GM13977 (cell line): ENCODE measurements around the gene CMSS1.

Experiments used
- DNase-seq: peaks from one replicate; pipeline ENCODE4 v3.0.0; 2012; ENCODE audit warnings: low spot score
- in situ Hi-C: fragments of 300-500 bp; cut with MboI; formaldehyde crosslinking; loops from one replicate; pipeline ENCODE4 v1.12.0; 2022; ENCODE audit warnings: low sequenced_read_pairs, low pct_unique_long_range_greater_than_20kb, mixed read lengths, inconsistent platforms; ENCODE audit not compliant: unreplicated experiment
- TF ChIP-seq, protein P1 (sequence below): IDR thresholded peaks from 2 replicates; pipeline ENCODE4 v1.5.1; 2012; ENCODE audit warnings: mild to moderate bottlenecking, control low read depth; ENCODE audit not compliant: insufficient read depth; ENCODE audit errors: extremely low read depth, missing control alignments

CMSS1 gene

DNA sequence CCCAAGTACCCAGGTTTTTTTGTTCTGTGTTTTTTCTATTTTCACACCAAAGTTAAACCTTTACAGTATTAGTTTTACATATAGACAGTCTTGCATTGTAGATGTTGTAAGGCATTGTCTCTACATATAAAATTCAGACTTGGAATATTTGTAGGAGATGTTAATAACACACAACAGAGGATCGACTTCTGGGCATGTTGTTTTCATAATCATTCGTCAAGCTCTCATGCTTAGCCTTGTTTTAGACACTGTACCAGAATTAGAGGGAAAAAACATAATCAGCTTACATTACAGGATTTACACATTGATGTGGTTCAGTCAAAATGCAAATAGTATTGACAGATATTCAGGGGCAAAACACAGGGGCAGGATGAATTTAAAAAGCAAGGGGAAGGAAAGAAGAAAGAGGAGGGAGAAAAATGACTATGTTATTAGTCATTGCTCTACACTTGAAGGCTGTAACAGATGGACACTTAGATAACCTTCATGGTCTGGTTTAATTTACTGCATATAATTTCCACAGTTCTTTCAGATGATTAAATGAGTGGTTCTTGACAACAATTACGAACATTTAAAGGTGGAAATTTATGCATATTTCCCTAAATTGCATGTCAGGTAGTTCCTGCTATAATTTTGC lies 7.5 kb downstream of the CMSS1 start:
- no peak for DNase-seq
- in situ Hi-C loops, result loop anchor here (25.0 kb wide), 1 partner anchor 762 kb away; no protein-coding TSS in a partner anchor
- TF ChIP-seq, protein P1, sequence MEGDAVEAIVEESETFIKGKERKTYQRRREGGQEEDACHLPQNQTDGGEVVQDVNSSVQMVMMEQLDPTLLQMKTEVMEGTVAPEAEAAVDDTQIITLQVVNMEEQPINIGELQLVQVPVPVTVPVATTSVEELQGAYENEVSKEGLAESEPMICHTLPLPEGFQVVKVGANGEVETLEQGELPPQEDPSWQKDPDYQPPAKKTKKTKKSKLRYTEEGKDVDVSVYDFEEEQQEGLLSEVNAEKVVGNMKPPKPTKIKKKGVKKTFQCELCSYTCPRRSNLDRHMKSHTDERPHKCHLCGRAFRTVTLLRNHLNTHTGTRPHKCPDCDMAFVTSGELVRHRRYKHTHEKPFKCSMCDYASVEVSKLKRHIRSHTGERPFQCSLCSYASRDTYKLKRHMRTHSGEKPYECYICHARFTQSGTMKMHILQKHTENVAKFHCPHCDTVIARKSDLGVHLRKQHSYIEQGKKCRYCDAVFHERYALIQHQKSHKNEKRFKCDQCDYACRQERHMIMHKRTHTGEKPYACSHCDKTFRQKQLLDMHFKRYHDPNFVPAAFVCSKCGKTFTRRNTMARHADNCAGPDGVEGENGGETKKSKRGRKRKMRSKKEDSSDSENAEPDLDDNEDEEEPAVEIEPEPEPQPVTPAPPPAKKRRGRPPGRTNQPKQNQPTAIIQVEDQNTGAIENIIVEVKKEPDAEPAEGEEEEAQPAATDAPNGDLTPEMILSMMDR, result no peak

DNA sequence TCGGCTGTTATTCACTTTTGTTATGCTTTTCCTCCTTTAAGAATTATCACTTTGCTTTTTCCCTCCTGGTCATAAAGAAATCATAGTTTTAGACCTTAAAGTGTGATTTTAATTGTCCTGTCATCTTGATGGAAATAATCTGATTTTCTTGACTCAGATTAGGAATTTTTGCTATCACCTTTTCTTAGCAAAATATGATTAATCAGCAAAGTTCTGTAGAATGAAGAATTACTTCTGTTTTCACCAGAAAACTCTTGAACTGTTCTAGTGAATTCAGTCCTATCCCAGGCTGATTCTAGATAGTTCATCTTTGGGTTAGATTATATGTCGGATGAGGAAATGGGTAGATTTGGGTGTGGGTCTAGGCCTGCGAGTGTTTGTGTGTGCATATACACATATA lies 12.2 kb downstream of the CMSS1 start:
- no peak for DNase-seq
- in situ Hi-C loops, result loop anchor here (25.0 kb wide), 1 partner anchor 757 kb away; no protein-coding TSS in a partner anchor
- TF ChIP-seq, protein P1, result no peak

DNA sequence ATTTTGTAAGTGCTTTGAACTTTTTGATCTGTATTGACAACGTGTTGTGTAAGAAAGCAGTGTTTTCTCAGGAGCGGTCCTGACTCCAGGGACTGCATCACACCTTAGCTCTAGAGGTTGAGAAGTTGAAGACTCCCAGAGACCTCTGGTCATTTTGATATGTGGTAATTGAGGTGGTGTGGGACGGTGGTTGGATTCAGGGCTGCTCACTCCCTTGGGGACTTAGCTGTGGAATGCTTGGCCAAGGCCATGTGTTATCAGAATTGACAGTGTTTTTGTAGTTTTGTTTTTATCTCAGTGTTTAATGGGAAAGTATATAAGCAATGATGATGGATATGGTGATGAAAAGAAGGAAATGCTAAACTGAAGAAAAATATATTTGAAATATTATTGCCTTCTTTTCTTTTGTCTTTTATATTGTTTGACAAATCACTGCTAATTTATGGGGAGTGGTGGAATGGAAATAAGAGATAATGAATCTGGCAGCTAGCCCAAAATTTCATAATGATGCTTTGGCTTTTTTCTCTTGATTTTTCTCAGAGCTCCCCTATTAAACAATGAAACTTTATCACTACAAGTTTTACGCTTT lies 16.0 kb downstream of the CMSS1 start:
- in situ Hi-C loops, result loop anchor here (25.0 kb wide), 1 partner anchor 754 kb away; no protein-coding TSS in a partner anchor
- TF ChIP-seq, protein P1, result no peak
- DNase-seq, result no peak

DNA sequence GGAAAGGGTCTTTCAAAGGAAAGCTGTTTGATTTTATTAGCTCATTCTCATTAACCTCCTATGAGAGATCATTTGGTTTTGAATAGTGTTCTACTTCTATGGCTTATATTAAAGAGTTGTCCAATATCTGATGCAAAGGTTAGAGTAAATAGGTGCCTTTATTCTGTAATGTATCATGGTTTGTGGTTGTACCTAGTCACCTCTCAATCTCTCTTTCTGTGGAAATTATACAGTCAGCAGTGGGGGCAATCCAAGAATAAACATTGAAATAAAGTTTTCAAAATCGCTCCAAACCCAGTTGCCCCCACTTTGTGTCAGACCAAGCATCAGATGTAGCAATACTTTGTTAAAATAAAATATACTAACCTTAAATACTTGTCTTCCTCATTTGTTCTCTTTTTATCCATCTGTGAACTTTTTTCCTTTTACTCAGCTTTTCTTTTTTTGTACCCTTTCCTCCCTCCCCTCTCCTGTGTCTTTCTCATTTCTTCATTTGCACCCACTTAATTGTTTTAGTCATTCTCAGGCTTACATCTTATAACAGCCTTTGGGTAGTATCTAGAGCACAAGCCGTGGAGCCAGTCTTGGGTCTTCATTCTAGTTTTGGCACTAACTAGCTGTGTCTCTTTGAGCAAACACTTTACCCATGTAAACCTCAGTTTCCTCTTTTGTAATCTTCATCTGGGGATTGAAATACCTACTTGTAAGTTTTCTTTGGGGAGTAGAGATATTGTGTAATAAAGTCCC lies 16.7 kb downstream of the CMSS1 start:
- TF ChIP-seq, protein P1, result no peak

DNA sequence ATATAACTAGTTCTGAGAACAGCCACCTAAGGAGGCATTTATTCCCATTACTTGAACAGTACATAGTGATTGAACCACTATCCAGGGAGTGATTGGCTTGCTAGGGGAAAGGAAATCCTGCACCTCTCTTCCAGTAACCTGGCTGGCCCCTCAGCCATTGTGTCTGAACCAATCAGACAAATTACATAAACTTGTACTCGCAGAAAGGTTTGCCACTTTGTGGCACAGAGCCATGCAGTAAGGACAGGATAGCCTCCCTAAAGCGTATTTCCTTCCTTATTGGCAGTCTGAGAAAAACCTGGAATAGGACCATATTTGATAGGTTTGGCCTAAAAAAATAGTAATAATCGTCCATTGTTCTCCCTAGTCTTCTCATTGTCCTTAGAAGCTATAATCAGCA lies 19.0 kb downstream of the CMSS1 start:
- in situ Hi-C loops, result loop anchor here (5.0 to 25.0 kb wide), 2 partner anchors 416 to 751 kb away; no protein-coding TSS in a partner anchor
- TF ChIP-seq, protein P1, result no peak
- DNase-seq, result no peak

More for the DNA sequence above, 16.7 kb downstream of the CMSS1 start:
- in situ Hi-C loops, result loop anchor here (25.0 kb wide), 1 partner anchor 753 kb away; no protein-coding TSS in a partner anchor
- no peak for DNase-seq

DNA sequence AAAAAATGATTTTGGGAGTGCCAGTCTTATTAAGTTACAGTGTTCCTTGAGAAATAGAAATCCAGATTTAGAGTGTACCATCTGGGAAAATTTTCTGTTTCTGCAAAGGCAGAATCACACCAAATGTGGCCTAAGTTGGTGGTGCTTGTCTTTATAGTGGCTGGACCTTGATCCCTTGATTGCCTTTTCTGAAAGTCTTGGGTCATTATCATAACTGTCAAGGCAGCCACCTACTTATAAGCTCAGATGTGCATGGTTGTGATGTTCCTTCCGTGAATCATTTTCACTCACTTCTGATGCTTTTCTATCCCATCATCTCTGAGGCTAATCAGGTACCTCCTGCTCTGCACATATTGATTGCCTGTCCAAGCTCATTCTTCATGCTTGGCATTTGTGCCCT lies 20.1 kb downstream of the CMSS1 start:
- TF ChIP-seq, protein P1, result no peak
- in situ Hi-C loops, result loop anchor here (5.0 to 25.0 kb wide), 2 partner anchors 415 to 750 kb away; no protein-coding TSS in a partner anchor
- DNase-seq, result no peak
